HG03139 (cell line): ENCODE data around the gene CCDC80.
A peak's percentile ranks its signal among the peaks of the same experiment; 100 is the strongest.
"Not testable (repeated sequence)": the region's sequence is repeated elsewhere in the genome, so short reads cannot be mapped to it uniquely, and the experiment has no call there.

Experiments
- ATAC-seq: cut with Tn5 transposase; IDR thresholded peaks from one replicate; pipeline ENCODE4 v1.9.1; 2021; ENCODE audit not compliant: unreplicated experiment

The CCDC80 gene

GRCh38 chr3:112667599-112667998 lies 26.7 kb upstream of the CCDC80 start:
- no peak for ATAC-seq

- ATAC-seq: not testable (repeated sequence)
These were observed 24.1 kb upstream of the CCDC80 start for GRCh38 chr3:112665009-112665408.

- no peak for ATAC-seq
These were observed 15.1 kb upstream of the CCDC80 start for GRCh38 chr3:112656043-112656442.

- no peak for ATAC-seq
These were observed 14.0 kb upstream of the CCDC80 start for GRCh38 chr3:112654979-112655378.

- no peak for ATAC-seq
These were observed 13.5 kb upstream of the CCDC80 start for GRCh38 chr3:112654492-112654891.

GRCh38 chr3:112653881-112654300 lies 12.9 kb upstream of the CCDC80 start:
- no peak for ATAC-seq

GRCh38 chr3:112653209-112653871 lies 12.4 kb upstream of the CCDC80 start:
- no peak for ATAC-seq

- no peak for ATAC-seq
These were observed 10.6 kb upstream of the CCDC80 start for GRCh38 chr3:112651516-112651915.

GRCh38 chr3:112651071-112651470 lies 10.1 kb upstream of the CCDC80 start:
- no peak for ATAC-seq

- no peak for ATAC-seq
These were observed 9.5 kb upstream of the CCDC80 start for GRCh38 chr3:112650482-112650881.

GRCh38 chr3:112649478-112649735 lies 8.5 kb upstream of the CCDC80 start:
- no peak for ATAC-seq

- ATAC-seq: no peak
These were observed 6.2 kb upstream of the CCDC80 start for GRCh38 chr3:112647122-112647521.

GRCh38 chr3:112646623-112647022 lies 5.7 kb upstream of the CCDC80 start:
- ATAC-seq: no peak

- ATAC-seq: no peak
These were observed 3.5 kb upstream of the CCDC80 start for GRCh38 chr3:112644453-112644852.

GRCh38 chr3:112643621-112644240 lies 2.8 kb upstream of the CCDC80 start:
- ATAC-seq: no peak

- peak; percentile 92 for ATAC-seq
These were observed 2.1 kb upstream of the CCDC80 start for GRCh38 chr3:112642912-112643506.

- no peak for ATAC-seq
These were observed 540 bp downstream of the CCDC80 start for GRCh38 chr3:112640276-112640929.

GRCh38 chr3:112639455-112640225 lies 1.3 kb downstream of the CCDC80 start:
- no peak for ATAC-seq

- no peak for ATAC-seq
These were observed 2.5 kb downstream of the CCDC80 start for GRCh38 chr3:112638327-112639020.

GRCh38 chr3:112637700-112638099 lies 3.2 kb downstream of the CCDC80 start:
- no peak for ATAC-seq

GRCh38 chr3:112635674-112636073 lies 5.3 kb downstream of the CCDC80 start:
- ATAC-seq: no peak
